ENCODE results near the gene HBE1. TPM values are rescaled to one million over a fixed set of nuclear protein-coding genes. Genes with fewer than 3 reads are reported as not detected.
"Not testable (repeated sequence)": the region's sequence is repeated elsewhere in the genome, so short reads cannot be mapped to it uniquely, and the experiment has no call there.

The HBE1 gene
- polyA plus RNA-seq, 1 experiment, result 8.3 TPM

GRCh38 chr11:5266609-5267008 lies 3.1 kb downstream of the HBE1 start:
- TF ChIP-seq CTCF (IDR thresholded peaks at IDR 0.05; ENCODE audit: low read depth, low read length), result no peak
- Histone ChIP-seq H3K27ac (ENCODE audit: low read depth, low read length) (no peak overlapping the region), H3K27me3 (ENCODE audit: control insufficient read depth, insufficient read depth, low read length) (no peaks in the 10 kb centered on the region), H3K4me3 (ENCODE audit: low read depth, low read length) (no peak overlapping the region), H3K9me3 (ENCODE audit: control insufficient read depth, insufficient read depth, low read length) (no peaks in the 10 kb centered on the region)
- DNase-seq (ENCODE audit: low read depth, low spot score), result no peak
- ChIA-PET CTCF (no interaction called here), POLR2A (no interaction called here)

GRCh38 chr11:5265832-5266231 lies 3.9 kb downstream of the HBE1 start:
- CTCF ChIA-PET, result no interaction called here
- no peaks in the 10 kb centered on the region for H3K9me3 ChIP-seq (ENCODE audit: control insufficient read depth, insufficient read depth, low read length)
- H3K27ac ChIP-seq (ENCODE audit: low read depth, low read length), result no peak overlapping the region
- no peaks in the 10 kb centered on the region for H3K27me3 ChIP-seq (ENCODE audit: control insufficient read depth, insufficient read depth, low read length)
- DNase-seq (ENCODE audit: low read depth, low spot score), result no peak
- POLR2A ChIA-PET, result no interaction called here
- H3K4me3 ChIP-seq (ENCODE audit: low read depth, low read length), result no peak overlapping the region
- TF ChIP-seq CTCF (IDR thresholded peaks at IDR 0.05; ENCODE audit: low read depth, low read length), result no peak

- Histone ChIP-seq H3K4me3 (ENCODE audit: low read depth, low read length) (no peak overlapping the region), H3K27me3 (ENCODE audit: control insufficient read depth, insufficient read depth, low read length) (no peaks in the 10 kb centered on the region), H3K27ac (ENCODE audit: low read depth, low read length) (no peak overlapping the region), H3K9me3 (ENCODE audit: control insufficient read depth, insufficient read depth, low read length) (no peaks in the 10 kb centered on the region)
- TF ChIP-seq CTCF (IDR thresholded peaks at IDR 0.05; ENCODE audit: low read depth, low read length), result no peak
- POLR2A ChIA-PET, result no interaction called here
- CTCF ChIA-PET, result no interaction called here
- DNase-seq (ENCODE audit: low read depth, low spot score), result no peak
Observed at GRCh38 chr11:5258543-5259262, 11.0 kb downstream of the HBE1 start.

GRCh38 chr11:5257296-5257695 lies 12.4 kb downstream of the HBE1 start:
- no peak for DNase-seq (ENCODE audit: low read depth, low spot score)
- ChIA-PET CTCF (no interaction called here), POLR2A (no interaction called here)
- no peaks in the 10 kb centered on the region for H3K9me3 ChIP-seq (ENCODE audit: control insufficient read depth, insufficient read depth, low read length)
- no peak overlapping the region for H3K27ac ChIP-seq (ENCODE audit: low read depth, low read length)
- H3K4me3 ChIP-seq (ENCODE audit: low read depth, low read length), result no peak overlapping the region
- TF ChIP-seq CTCF (IDR thresholded peaks at IDR 0.05; ENCODE audit: low read depth, low read length), result no peak
- no peaks in the 10 kb centered on the region for H3K27me3 ChIP-seq (ENCODE audit: control insufficient read depth, insufficient read depth, low read length)

GRCh38 chr11:5254646-5255413 lies 14.9 kb downstream of the HBE1 start, which contains the start of gene HBG2:
HBG2 (minus strand) TSS chr11:5254781; CDS start chr11:5254728, 53 bp downstream.
- H3K27ac ChIP-seq (ENCODE audit: low read depth, low read length); DNase-seq (ENCODE audit: low read depth, low spot score); H3K9me3 ChIP-seq (ENCODE audit: control insufficient read depth, insufficient read depth, low read length); H3K4me3 ChIP-seq (ENCODE audit: low read depth, low read length); POLR2A ChIA-PET; CTCF ChIA-PET; H3K27me3 ChIP-seq (ENCODE audit: control insufficient read depth, insufficient read depth, low read length): not testable (repeated sequence)

GRCh38 chr11:5254023-5254422 lies 15.7 kb downstream of the HBE1 start:
- DNase-seq (ENCODE audit: low read depth, low spot score); CTCF ChIA-PET; H3K9me3 ChIP-seq (ENCODE audit: control insufficient read depth, insufficient read depth, low read length); POLR2A ChIA-PET; H3K4me3 ChIP-seq (ENCODE audit: low read depth, low read length); H3K27ac ChIP-seq (ENCODE audit: low read depth, low read length); H3K27me3 ChIP-seq (ENCODE audit: control insufficient read depth, insufficient read depth, low read length): not testable (repeated sequence)

GRCh38 chr11:5253440-5253839 lies 16.3 kb downstream of the HBE1 start:
- H3K27me3 ChIP-seq (ENCODE audit: control insufficient read depth, insufficient read depth, low read length); DNase-seq (ENCODE audit: low read depth, low spot score); H3K27ac ChIP-seq (ENCODE audit: low read depth, low read length); POLR2A ChIA-PET; H3K4me3 ChIP-seq (ENCODE audit: low read depth, low read length); CTCF ChIA-PET; H3K9me3 ChIP-seq (ENCODE audit: control insufficient read depth, insufficient read depth, low read length): not testable (repeated sequence)

All from AG04450 (cell line).